HK-2 (cell line): ENCODE results near the gene KCNT2.

ENCODE experiments used
- DNase-seq: peaks from one replicate; pipeline ENCODE4 v3.0.0-alpha.2; 2018; ENCODE audit not compliant: unreplicated experiment

KCNT2 gene

DNA sequence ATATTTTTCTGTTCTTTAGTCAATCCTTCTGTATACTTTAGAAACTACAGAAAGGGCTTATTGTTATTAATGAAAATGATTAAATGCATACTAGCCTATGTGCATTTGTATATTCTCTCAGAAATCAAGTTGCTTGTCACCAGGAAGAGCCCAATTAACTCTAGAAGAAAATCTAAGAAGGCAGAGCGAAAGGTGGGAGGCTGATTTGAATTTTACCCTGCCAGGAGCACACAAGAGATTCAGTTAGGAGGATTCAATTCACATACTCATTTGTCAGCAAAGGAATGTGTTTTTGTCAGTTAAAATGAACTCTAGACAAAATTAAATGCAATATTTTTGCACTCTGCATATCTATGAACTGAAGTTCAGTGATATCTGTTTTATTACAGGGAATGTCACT lies 411.8 kb downstream of the KCNT2 start:
- no peak for DNase-seq

- DNase-seq = no peak
Observed at GRCh38 chr1:196193896-196194559, 414.2 kb downstream of the KCNT2 start.

DNA sequence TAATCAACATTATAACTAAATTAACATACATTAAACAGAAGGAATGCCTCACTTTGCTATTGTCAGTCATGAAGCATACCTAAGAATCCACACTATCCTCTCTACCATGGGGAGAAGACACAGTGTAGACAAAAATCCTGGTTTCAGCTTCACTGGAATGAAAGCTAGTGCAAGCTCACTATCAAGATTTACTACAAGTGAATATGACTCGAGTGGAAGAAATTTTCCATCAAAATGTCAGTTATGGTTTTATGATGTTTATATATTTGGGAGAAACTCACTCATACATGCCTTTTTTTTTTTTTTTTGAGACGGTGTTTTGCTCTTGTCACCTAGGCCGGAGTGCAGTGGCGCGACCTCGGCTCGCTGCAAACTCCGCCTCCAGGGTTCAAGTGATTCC lies 424.3 kb downstream of the KCNT2 start:
- DNase-seq = no peak

DNA sequence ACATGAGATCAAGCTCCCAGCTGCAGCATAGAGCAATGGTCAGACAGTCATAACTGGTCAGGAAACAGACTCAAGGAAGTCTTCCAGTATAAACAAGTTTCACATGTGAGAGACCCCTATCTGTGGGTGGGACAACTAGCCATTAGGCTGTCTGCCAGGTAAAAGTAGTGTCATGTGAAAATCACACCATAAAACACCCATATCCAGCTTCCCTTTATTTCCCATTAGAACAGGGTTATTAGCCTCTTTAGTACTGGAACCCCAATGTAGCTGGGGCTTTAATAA lies 426.7 kb downstream of the KCNT2 start:
- DNase-seq = no peak

- DNase-seq = no peak
Observed at GRCh38 chr1:196180847-196181593, 427.2 kb downstream of the KCNT2 start.

GRCh38 chr1:196178083-196178635 lies 430.1 kb downstream of the KCNT2 start:
- DNase-seq = no peak
